Left kidney (tissue), 2 donors: ENCODE results near the gene SLAMF1. TPM values are rescaled to one million over a fixed set of nuclear protein-coding genes. Genes with fewer than 3 reads are reported as not detected.
"Not testable (repeated sequence)": the region's sequence is repeated elsewhere in the genome, so short reads cannot be mapped to it uniquely, and the experiment has no call there.

Source experiments
- DNase-seq: peaks from one replicate; pipeline ENCODE4 v3.0.0-alpha.2; 2013
- polyA plus RNA-seq: library from polyadenylated mRNA; unstranded; fragments of 120-200 nt; gene quantifications from one replicate; pipeline ENCODE4 v1.2.1, GENCODE V29; 2013; ENCODE audit not compliant: insufficient read length

Gene SLAMF1
- polyA plus RNA-seq, 1 donor: not detected

DNA sequence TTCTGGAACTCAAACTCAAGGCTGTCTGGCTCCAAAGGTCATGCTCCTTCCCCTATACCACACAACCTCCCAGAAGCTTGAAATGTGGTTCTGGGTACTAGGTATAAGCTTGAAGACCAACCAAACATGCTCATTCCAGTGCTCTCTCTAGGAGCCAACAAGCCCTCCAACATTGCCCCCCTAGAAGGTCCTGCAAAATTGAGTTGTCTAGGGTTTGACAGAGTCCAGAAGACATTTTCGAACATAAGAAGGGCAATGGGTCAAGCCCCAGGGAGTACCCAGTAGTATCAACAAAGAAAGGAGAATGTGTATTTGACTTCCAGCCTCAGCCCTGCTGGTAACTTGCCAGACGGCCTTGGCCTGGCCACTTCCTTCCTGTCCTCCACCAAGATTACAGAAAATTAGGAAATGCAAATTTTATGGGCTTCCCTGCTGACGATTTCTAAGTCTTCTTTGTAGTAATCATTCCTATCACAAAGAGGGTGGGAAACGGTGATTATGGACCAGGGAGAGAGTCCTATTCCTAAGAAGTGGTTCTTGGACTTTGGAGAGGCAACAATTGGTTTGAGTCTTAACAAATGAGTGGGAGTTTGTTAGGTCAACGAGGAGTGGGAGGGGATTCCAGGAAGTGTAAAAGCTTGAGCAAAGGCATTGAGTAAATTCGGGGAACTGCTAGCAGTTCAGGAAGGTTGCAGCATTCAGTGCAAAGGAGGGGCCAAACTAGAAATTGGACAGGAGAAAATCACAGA is 18.7 kb upstream of the SLAMF1 start:
- DNase-seq: no peak

DNA sequence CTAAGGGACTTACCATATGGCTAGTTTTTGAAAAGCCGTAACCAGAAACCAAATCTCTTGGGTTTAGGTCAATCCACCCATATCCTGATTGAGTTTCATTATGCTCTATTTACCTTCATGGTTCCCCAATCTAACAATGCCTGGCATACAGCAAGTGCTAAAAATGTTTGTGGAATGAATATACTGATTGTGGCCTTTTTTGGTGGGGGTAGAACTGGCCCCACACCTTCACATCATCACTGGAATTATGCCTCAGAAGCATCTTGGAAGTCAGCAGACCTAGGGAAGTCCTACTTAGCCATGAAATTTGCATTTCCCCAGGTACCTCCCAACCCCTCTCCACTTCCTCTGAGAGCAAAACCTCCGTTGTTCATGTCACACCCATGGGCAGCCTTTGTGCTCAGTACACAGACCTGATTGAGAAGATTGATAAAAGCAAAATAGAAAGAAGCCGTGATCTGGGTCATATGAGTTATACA is 17.8 kb upstream of the SLAMF1 start:
- no peak for DNase-seq

DNA sequence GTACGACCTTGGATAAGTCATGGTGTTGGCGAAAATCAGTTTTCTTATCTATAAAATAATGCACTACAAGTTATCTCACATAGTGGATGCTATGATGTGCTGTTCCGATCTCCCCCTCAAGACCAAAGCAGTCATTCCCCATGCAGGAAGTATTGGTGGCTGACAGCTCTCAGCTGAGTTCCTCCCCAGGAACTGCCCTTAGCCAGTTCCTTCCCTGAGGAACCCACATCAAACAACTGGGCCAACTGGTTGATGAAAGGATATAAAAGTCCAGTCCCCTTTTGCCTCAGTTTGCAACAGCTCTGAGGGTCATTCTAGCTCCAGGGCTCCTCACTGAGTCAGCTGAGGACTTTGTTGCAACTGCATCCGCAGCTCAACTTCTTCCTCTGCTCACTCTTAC is 16.1 kb upstream of the SLAMF1 start:
- no peak for DNase-seq

DNA sequence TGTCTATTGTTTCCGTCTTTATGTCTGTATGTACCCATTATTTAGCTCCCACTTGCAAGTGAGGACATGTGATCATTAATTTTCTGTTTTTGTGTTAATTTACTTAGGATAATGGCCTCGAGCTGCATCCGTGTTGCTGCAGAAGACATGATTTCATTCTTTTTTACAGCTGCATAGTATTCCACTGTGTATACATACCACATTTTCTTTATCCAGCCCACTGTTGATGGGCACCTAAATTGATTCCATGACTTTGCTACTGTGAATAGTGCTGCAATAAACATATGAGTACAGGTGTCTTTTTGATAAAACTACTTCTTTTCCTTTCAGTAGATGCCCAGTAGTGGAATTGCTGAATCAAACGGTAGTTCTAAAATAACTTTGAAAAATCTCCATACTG is 12.7 kb upstream of the SLAMF1 start:
- no peak for DNase-seq

DNA sequence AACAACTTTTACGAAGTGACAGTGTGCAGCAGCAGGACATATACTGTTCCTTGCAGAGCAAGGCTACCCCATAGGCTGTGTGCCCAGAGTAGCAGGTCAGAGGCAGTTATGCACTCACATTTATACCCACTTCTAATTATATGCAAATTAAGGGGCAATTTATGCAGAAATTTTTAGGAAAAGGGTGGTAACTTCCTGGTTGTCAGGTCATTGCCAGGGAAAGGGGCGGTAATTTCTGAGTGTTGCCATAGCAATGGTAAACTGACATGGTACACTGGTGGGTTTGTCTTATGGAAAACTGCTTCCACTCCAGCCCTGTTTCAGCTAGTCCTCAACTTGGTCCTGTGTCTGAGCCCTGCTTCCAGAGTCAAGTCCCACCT is 12.0 kb upstream of the SLAMF1 start:
- DNase-seq: no peak

DNA sequence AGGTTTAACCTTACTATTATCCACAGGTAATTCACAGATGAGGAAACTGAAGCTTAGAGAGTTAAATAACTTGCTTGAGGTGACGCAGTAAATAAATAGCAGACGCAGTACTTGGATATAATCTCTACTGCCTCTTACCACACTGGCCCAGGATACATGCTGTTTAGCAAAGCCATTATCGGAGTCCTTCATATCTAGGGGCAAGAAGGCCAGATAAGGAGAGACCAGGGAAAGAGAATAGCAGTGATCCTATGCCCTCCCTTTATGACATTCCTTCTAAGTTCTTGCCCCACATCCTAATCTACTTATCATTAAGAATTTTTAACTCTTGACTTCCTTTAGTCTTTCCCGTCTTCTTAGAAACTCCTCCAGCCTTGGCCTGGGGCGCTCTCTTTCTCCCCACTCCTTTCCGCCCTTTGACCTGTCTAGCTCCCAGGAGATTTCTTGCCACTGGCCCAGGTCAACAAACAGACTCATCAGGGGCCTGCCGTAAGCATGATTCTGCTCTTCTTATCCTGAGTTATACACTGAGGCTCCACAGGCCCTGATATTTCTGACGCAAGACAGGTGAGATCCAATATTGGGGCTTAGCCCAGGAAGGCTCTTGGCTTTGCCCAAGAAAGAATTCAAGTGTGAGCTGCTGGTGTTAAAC is 11.4 kb upstream of the SLAMF1 start:
- no peak for DNase-seq

DNA sequence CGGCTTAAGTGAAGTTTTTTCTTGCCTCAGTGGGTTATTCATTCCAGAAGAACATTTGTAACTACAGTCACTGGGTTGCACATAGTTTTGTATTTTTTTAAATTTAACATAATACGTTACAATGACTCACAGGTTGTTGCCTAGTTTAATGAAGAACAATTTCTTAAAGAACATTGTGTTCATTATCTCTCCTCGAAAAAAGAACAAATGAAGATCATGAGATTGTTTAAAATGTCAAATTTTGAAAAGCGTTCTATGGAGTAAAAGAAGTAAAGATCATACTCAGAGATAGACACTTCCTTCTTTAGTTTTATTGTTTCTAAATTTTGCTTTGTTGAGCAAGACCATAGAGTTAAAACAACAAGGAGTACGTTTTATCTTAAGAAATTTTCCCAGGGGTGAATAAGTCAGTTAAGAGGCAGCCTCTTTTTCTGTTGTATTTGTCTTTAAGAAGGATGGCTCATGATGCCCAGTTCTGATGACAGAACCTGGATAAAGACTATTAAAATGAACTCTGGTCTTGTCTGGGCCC is 10.5 kb upstream of the SLAMF1 start:
- DNase-seq: no peak

DNA sequence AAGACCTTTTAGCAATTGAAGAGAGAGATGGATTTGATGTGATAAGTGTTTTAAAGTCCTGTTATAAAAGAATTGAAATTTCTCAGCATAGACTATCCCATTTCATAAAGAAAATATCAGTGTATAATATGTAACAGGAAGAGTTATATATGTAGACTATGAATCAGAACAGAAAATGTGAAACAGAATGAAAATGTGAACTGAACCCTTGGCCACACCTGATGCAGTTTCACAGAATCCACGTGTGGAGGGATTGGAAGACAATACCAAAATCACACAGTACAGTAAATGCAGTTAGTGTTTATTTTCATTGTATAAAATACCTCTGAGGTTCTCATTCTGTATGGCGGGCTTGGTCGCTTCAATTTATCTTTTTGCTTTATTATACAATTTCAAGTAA is 9.9 kb upstream of the SLAMF1 start:
- DNase-seq: no peak

DNA sequence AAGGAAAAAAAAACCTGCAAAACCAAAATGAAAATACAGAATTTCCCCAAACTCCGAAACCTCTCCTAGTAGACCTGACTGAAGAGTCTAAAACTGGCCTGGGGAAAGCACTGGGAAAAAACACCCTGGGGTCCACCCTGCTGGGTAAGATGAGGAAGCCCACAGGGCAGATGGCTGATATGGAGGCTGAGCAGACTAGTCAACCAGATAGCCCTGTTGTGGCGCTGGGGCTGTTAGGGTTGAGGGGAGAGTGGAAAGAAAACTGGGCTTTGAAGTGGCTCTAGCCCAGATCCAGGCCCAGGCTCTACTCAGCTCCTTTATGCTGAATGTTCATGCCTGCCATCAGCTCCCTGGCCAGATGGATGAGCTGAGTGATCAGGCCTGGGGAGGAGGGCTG is 6.8 kb upstream of the SLAMF1 start:
- DNase-seq: no peak

DNA sequence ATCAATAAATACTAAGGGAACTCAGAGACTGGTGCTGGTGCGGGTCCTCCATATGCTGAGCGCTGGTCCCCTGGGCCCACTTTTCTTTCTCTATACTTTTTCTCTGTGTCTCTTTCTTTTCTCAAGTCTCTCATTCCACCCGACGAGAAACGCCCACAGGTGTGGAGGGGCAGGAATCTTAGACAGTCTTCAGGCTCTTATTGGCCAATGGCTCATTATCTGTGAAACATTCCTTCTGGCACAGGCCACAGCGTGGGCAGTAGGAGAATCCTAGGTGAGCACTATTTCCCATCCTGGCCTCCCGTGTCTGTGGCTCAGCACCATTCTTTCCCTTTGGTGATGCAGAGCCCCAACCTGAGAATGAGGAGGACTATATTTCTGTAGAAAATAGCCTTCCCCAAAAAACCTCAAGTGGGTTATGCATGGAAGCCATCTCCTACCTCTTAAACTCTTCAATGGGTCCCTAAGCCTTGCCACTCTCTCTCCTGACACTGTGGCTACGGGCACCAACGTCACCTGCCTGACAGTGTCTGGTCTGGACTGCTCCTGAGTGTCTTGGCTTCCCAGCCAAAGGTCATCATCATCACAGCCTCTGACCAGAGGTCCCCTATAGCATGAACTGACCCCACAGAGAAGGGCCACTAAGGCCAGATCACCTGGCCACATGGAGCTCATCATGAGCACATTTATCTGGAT is 6.2 kb upstream of the SLAMF1 start:
- DNase-seq: no peak

DNA sequence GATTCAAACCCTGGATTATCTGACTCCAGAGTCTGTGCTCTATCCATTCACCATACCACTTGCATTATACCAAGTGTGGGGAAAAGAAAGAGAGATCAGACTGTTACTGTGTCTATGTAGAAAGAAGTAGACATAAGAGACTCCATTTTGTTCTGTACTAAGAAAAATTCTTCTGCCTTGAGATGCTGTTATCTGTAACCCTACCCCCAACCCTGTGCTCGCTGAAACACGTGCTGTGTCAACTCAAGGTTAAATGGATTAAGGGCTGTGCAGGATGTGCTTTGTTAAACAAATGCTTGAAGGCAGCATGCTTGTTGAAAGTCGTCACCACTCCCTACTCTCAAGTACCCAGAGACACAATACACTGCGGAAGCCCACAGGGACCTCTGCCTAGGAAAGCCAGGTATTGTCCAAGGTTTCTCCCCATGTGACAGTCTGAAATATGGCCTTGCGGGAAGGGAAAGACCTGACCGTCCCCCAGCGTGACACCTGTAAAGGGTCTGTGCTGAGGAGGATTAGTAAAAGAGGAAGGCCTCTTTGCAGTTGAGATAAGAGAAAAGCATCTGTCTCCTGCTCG is 5.3 kb upstream of the SLAMF1 start:
- not testable (repeated sequence) for DNase-seq

DNA sequence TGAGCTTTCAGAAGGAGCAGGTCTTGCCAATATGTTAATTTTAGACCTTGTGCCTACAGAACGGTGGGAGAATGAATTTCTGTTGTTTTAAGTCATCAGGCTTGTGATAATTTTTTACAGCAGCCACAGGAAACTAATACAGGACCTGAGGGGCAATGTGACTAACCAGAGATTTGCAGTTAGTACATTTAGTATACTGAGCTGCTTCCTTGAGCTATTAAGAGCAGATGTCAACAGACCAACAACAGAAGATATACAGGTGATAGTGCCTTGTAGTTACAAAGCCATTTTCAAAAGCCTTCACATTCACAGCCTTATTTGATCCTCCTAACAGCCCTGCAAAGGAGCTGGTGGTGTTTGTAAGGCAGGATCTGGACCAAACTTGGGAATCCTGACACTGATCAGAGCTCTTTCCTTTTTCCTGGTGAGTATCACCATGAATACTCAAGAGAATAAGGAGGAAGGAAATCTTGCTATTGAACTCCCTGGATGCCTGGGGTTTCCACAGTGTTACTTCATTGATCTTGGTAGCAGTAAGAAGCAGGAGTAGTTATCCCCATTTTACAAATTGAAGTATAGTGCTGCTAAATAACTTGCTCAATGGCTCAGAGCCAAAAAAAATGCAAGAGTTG is 4.7 kb upstream of the SLAMF1 start:
- DNase-seq: no peak

DNA sequence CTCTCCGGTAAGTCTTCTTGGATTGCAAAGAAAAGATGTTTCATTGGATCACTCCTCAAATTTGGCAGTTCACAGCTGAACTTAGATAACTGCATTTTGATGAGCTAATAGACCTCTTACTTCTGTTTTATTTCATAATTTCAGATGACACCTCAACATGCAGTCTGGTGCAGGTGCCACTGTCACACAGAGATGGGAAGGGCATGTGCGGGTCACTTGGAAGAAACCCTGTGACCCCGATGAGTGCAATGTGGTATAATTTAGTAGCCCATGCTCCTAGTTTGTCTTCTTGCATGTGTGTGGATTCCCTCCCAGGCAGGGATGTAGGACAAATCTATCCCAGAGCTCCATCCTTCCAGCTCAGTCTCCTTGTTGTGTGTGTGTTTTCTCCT is 481 bp upstream of the SLAMF1 start:
- DNase-seq: no peak

DNA sequence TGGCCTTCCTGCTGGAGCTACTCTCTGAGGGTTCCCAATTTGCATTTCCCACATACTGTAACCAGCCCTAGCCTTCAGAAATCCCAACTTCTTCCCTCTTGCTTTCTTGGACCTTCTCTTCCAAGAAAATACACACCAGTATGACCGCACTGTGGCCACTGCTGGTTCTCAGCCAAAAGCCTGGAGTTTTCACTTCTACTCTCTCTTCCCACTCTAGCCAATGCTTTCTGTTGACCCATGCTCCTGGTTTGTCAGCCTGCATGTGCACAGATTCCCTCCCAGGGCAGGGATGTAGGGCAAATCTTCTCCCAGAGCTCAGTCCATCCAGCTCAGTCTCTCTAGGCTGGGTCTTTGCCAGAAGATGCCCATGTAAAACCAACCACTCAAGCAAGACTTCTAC is 664 bp downstream of the SLAMF1 start:
- no peak for DNase-seq

DNA sequence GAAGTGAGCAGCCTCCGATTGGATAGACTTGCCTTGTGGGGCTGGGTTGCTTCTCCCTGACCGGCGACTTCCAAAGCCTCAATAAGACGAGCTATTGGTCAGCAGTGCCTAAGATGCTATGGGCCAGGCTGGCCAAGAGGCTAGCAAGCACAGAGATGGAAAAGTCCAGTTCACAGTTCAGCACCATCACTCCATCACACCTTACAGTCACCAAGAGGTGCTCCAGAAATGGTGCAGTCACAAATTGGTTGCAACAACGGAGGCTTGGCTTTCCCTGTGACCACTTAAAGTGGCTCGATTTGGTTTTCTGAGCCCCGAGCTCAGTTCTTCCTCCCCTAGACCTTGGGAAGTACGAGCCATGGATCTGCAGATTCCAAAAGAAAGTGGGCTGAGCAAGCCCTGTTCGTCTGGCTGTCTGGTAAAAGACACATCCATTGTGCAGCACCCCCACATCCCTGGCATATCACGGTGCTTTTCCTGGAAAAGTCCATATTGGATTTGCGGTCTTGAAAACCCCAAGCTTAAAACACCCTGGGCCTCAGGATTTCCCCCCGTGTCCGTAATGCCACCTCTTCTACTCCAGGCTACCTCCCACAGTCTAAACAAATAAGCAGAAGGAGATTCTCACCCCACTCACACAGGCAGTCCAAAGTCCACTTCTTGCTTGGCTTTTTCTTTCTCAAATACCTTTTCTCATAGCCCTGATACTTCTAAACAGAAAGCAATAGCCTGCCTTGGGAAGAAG is 1.3 kb downstream of the SLAMF1 start:
- no peak for DNase-seq

DNA sequence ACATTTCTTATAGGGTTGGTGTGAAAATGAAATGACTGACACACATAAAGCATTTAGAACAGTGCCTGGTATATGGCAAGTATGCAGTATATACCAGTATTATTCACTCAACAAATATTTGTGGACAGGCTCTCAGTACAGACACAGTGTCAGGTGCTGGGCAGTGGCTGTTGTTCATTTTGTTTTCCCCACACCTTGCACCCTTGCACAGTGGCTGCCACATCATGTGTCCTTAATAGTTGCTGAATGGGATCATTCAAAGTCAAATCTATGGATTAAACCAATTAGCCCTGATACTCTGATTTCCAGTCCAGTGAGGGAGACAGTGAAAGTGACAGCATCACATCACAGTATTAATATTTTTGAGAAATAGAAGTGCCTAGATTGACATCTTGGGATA is 2.4 kb downstream of the SLAMF1 start:
- no peak for DNase-seq

DNA sequence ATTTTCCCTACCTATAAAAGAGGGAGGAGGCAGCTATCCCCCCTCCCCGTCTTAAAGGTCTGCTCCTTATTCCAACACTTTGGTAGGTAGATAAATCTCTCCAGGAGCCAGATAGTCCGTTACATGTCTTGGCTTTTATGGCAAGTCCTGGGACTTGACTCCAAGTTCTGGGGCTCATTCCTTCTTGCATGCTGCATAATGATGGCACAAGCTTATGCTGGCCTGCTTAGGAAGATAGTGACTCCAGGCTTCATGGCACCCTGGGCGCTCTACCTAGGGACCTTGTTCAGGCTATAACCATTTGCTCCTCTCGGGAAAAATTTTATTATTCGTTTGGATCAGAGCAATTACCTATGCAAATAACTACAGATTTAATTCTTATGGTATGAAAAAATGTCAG is 3.7 kb downstream of the SLAMF1 start:
- DNase-seq: no peak

DNA sequence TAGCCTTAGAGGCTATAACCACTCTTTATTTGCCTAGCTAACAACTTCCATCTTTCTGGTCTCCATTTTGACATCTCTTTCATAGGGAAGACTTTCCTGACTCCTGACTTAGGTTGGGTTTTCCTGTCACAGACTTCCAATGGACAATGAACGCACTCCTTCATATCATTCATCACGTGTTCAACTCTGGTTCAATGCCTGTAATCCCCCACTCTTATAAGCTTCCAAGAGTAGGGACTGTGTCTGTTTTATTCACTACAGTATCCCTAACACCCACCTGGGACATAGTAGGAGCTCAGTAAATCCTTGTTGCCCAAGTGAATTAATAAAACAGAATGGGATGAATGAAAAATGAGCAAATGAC is 4.6 kb downstream of the SLAMF1 start:
- no peak for DNase-seq

DNA sequence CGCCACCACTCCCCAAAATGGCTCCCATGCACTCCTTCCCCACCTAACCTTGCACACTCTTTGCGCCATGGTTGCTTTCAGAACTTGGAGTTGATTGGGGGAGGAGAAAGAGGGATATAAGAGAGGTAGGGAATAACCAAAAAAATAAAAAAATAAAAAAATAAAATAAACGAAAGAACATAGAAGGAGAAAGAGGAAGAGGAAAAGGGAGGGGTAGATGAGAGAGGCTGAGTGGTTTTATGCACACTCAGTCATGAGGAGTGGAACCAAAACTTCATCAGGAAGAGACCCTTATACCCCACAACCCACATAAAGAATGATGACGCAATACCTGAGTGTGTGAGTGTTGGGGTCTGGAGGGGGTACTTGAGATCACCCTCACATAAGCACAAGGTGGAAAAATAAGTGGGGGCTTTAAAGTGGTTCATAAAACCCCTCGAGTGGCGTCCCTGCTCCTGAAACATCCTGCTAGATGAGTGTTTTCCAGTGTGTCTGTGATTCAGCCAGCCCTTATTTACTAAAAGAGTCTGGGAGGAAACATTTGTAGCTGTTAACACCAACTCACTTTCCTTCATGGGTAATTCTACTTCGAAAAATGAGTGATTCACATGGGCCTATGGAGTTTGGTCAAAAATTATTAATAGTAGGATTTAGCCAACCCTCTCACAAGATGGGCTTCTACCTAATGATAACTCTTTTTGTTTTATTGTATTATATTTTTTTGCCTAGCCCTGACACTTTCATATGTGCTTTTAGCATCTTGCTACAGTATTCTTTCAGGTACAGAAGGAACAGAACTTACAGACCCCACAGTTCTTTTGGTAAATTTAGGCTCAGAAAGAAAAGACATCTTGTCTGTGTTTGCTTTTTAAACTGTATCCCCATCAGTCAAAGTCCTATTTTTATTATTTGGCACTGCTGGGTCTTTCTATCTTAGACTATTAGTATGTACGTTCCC is 5.2 kb downstream of the SLAMF1 start:
- DNase-seq: no peak

DNA sequence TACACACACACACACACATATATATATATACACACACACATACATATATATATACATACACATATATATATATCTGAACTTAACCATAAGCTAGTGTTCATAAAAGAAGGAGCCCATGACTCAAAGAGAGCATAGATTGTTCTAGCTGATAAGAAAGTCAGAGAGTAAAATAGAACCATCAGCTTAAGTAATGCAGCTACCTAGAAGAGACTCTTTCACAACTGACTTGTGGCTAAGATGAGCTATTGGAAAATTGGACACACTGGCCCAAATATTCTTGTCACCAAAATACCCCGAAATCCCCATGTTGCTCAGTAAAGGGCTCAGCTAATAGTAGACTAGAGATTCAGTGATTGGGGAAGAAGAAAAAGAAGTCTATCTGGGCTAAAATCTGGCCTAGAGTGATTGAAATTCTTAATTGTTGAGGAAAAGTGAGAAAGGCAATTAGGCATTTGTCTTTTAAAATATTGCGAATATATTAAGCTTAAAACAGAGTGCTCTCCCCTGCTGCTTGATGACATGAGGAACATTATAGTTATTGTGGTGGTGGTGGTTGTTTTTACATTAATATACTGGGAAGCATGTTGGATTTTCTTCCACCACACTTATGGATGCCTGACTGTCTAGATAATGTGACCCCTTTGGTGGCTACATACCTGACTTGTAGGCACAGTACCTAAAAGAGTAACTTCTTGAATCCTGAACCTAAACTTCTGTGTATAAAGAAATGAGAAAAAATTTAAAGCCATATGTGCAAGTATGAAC is 6.3 kb downstream of the SLAMF1 start:
- no peak for DNase-seq
